NCI-H345 treated with DMSO at 0.1 percent for 48 hours (cell line): ENCODE data around the gene RHBDL2.
A peak's percentile ranks its signal among the peaks of the same experiment; 100 is the strongest.
"Not testable (repeated sequence)": the region's sequence is repeated elsewhere in the genome, so short reads cannot be mapped to it uniquely, and the experiment has no call there.

ENCODE experiments used
- DNase-seq: peaks from one replicate; lab custom pipeline; 2025; ENCODE audit not compliant: unreplicated experiment; lab: John Stamatoyannopoulos, UW

RHBDL2 gene

GRCh38 chr1:38885092-38885491, 56.5 kb downstream of the RHBDL2 start:
- no peak for DNase-seq

- DNase-seq = no peak
These were observed 60.1 kb downstream of the RHBDL2 start, which contains the start of gene GJA9 for GRCh38 chr1:38881487-38881886. Gene GJA9 (minus strand): TSS chr1:38881587. CDS start chr1:38876098, 5,489 bp downstream.

- DNase-seq = no peak
These were observed 65.8 kb downstream of the RHBDL2 start for GRCh38 chr1:38875811-38876210.

GRCh38 chr1:38873027-38873969, 68.3 kb downstream of the RHBDL2 start, which contains the start of gene MYCBP:
Gene MYCBP (minus strand): TSS chr1:38873348. CDS start chr1:38873305, 43 bp downstream.
- peak; percentile 91 for DNase-seq

- no peak for DNase-seq
These were observed 69.1 kb downstream of the RHBDL2 start for GRCh38 chr1:38872401-38873026.

DNA sequence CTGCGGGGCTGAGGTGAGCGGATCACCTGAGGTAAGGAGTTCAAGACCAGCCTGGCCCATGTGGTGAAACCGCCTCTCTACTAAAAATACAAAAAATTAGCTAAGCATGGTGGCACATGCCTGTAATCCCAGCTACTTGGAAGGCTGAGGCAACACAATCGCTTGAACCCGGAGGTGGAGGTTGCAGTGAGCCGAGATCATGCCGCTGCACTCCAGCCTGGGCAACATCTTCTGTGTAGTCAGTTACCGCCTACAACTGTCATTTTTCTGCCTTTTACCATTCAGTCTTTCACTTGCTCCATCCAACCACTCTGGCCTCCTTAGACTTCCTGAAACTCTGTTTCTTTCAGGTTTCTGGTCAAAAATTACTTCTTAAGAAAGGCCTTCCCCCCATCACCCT, 70.6 kb downstream of the RHBDL2 start:
- DNase-seq = no peak

DNA sequence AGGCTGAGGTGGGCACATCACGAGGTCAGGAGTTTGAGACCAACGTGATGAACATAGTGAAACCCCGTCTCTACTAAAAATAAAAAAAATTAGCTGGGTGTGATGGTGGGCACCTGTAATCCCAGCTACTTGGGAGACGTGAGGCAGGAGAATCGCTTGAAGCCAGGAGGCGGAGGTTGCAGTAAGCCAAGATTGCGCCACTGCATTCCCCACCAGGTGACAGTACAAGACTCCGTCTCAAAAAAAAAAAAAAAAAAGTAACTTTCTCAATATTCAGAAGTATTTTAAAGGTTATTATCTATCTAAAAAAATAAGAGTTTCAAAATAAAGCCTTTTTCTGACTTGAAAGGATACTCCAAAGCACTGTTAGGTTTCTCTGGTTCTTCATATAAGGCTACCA, 74.4 kb downstream of the RHBDL2 start:
- no peak for DNase-seq

GRCh38 chr1:38865112-38865715, 76.4 kb downstream of the RHBDL2 start:
- no peak for DNase-seq

DNA sequence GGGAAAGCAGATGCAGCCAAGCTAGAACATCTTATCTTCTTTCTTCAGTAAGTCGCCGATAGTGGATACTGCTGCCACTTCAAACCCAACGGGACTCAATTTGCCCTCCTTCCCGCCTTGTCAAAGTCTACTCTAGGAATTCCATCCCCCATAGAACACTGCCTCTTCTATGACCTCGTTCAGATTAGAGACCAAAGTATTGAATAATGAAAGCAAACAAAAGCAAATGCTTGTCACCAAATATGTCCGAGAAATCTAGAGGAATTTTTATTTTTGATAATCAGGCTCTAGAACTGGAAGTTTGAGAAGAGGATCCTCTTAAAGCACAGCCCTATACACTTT, 81.2 kb downstream of the RHBDL2 start:
- no peak for DNase-seq

- peak; percentile 89 for DNase-seq
These were observed 81.8 kb downstream of the RHBDL2 start, which contains the start of gene RRAGC for GRCh38 chr1:38859561-38860453. Gene RRAGC (minus strand): TSS chr1:38859772. CDS start chr1:38859646, 126 bp downstream.

GRCh38 chr1:38858833-38859560, 82.6 kb downstream of the RHBDL2 start:
- no peak for DNase-seq

- DNase-seq = no peak
These were observed 88.8 kb downstream of the RHBDL2 start for GRCh38 chr1:38852780-38853179.

GRCh38 chr1:38848071-38848470, 93.6 kb downstream of the RHBDL2 start:
- no peak for DNase-seq

GRCh38 chr1:38846210-38846609, 95.4 kb downstream of the RHBDL2 start:
- no peak for DNase-seq

- DNase-seq = not testable (repeated sequence)
These were observed 96.5 kb downstream of the RHBDL2 start for GRCh38 chr1:38845088-38845487.

GRCh38 chr1:38840281-38840680, 101.3 kb downstream of the RHBDL2 start:
- no peak for DNase-seq

DNA sequence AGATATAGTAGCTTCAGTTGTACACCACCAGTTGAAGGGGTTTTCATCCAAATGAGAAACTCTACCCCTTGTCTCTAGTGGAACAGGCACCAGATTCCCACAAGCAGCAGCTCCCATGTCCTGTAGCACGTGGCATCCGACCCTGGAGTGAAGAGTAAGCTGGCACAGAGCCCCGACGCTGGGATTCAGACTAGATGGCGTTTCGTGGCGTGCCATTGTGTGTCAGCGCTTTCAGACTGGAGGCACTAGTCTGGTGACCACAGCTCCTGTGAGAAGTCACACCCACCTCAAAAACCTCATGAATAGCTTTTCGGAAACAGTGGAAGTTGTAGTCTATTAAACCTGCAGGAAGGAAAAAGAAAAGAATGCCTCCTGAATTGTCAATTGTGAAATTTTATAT, 102.3 kb downstream of the RHBDL2 start:
- DNase-seq = no peak

DNA sequence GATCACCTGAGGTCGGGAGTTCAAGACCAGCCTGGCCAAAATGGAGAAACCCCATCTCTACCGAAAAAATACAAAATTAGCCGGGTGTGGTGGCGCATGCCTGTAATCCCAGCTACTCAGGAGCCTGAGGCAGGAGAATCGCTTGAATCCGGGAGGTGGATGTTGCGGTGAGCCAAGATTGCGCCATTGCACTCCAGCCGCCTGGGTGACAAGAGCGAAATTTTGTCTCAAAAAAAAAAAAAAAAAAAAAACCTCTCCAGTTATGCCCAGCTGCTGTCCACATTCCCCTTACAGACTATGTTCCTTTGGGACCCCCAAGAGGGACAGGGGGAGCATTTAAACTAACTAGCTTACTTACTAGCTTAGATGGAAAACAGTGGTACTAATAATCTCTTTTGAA, 105.3 kb downstream of the RHBDL2 start:
- DNase-seq = not testable (repeated sequence)
